AG20443 (cell line): ENCODE results near the gene AP2A1.

Experiments used
- DNase-seq: peaks from one replicate; pipeline ENCODE4 v3.0.0; 2012; ENCODE audit warnings: low spot score, mixed read lengths

Gene AP2A1

DNA sequence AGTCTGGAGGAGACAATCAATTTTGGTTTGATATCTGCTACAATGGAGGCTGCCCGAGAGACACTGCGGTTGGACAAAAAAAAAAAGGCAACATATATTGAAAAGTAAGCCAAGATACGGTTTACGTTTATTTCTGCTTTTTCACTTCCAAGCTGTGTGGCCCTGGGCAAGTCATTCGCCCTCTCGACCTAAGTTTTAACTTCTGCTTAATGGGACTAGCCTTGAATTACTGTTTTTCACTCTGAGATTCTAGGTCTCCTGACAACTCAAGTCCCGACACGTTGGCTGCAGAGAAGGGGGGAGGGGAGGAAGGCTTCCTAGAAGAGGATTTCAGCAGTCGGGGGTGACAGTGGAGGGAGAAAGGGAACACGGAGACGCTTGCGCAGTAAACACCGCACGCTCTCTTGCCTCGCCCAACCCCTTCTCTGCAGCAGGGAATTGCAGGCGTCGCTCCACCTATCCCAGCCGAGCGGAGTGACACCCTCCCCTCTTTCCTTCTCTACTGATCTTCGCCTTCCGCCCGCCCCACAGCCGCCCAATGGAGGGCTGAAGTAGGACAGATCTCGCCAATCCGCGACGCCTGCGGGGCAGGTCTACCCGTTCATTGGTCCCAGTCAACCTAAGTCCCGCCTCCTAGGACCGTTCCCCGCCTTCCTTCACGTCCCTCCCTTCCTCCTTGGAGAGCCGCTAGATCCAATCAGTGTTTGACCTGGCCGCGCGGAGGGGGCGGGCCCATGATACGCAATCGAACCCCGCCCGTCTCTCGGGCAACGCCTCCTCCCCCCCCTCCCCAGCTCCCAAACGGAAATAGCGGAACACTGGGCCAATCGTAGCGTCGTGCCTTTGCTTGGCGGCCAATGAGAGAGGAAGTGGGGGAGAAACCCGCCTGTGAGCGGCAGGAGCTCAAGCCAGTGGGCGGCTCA lies 533 bp upstream of the AP2A1 start:
- peak; percentile 99 for DNase-seq

DNA sequence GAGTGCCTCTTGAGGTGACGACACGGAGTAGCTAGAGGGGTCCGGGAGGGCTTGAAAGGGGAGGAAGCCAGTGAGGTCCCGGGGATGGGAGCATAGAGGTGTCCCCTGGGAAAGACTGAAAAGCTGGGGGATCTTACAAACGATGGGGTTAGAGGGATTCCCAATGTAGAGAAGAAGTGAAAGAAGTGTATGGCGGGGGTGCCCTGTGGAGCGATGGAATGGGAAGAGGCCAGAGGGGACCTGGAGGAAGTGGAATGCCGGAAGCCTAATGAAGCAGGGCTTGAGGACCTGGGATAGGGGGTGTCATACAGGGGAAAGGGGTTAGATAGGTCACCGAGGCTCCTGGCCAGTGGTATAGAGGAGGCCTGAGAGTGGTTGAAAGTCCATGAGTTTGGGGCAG lies 580 bp downstream of the AP2A1 start:
- no peak for DNase-seq

DNA sequence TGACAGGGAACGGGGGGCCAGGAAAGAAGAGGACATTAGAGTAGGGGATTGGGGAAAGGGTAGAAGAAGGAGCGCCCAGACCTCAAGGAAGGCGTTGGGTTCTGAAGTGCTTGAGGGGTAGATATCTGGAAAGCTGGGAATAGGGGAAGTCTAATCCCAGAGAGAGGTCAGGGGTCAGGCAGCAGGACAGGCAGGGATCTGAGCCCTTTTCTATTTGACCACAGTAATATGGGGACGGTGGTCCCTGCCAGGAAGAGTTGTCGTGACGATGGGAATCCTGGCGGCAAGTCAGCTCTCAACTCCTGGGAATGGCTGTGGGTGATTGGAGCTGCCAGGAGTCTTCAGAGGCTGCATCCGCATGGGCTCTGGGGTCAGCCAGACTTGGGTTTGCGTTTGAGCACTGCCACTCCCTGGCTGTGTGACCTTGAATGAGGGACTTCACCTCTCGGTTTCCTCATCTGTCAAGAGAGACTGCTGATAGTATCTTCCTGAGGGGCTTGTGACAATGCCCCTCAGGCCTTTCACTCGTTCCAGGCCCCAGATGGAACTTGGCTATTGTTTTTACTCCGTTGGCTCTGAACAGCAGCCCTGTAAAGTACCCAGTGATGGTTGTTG lies 1.3 kb downstream of the AP2A1 start:
- DNase-seq, result no peak

DNA sequence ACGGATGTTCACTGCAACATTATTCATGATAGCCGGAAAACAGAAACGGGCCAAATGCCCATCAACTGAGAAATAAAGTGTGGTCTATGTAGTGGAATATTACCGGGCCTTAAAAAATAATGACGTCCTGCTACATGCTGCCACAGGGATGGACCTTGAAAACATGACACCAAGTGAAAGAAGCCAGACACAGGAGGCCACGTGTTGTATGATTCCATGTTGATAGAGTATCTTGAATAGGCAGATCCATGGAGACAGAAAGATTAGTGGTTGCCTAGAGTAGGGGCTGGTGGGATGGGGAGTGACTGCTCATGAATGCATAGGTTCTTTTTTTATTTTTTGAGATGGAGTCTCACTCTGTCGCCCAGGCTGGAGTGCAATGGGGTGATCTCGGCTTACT lies 3.7 kb downstream of the AP2A1 start:
- no peak for DNase-seq

DNA sequence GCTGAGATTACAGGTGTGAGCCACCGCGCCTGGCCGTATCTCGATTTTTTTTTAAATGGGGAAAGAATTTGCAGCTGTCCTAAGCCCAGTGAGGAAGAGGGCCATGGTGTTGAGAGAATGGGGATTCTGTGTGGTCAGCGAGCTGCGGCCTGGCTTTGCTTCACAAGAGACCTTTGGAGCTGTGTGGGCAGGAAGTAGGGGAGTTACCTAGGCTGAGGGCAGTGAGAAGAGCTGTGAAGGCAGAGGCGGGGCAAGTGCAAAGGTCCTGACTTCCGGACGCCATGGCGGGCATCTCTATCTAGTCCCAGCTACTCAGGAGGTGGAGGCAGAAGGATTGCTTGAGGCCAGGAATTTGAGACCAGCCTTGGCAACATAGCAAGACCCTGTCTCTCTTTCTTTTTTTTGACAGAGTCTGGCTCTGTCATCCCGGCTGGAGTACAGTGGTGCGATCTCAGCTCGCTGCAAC lies 4.9 kb downstream of the AP2A1 start:
- DNase-seq, result no peak

DNA sequence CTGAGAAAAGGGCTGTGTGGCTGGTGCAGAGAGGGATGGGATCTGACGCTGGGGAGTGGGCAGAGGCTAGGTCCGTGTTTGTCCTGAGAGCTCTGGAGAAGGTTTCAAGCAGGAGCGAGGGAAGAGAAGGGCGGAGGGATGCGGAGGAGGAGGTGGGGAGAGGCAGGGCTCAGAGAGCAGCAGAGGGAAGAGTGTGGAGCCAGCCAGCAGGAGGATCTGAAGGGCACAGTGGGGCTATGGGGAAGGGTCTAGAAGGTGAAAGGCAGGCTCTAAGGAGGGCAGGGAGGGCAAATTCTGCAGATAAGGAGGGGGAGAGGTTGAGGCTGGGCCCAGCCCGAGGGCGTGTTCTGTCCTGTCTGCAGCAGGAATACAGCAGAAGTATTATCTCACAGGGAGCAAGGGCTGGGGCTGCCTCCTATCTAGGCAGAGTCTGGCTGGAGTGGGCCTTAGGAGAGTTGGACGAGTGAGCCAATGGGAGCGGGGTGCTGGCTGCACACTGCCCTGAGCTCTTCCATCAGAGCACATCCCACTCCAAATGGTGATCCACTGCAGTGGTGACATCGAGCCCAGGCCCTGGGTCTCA lies 6.1 kb downstream of the AP2A1 start:
- no peak for DNase-seq

DNA sequence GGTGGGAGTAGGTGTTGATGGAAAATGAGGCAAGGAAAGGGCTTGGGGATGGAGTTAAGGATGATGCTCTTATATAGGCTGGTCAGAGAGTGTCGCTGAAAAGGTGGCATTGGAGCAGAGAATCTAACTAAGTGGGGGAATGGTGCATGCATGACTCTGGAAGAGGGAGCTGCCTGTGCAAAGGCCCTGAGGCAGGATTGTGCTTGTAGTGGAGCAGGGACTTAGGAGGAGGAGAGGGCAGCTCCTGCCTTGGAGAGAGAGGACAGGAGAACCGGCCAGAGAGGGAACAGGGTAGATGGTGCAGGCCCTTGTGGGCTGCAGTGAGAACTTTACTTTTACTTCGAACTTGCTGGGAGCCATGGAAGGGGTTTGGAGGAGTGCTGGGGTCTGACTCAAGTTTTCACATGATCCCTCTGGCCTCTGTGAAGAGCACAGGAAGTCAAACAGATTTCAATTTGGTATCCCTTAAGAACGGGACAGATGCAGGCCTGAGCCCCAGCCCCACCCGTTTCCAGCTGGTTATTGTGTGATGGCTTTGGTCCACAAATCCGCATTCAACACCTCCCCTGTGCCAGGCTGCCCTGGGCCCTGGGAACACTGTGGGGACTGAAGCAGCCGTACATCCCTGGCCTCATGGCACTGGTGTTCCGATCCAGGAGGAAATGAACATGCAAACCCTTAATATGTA lies 7.0 kb downstream of the AP2A1 start:
- no peak for DNase-seq

DNA sequence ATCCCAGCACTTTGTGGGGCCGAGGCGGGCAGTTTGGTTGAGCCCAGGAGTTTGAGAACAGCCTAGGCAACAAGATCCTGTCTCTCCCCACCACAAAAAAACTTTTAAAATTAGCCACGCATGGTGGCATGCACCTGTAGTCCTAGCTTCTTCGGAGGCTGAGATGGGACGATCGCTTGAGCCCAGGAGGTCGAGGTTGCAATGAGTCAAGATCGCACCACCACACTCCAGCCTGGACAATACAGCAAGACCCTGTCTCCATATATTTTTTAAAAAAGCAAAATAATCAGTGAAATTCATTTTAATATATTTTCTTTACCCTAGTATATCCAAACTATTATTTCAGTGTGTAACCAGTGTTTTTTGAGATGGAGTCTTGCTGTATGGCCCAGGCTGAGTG lies 8.2 kb downstream of the AP2A1 start:
- no peak for DNase-seq

DNA sequence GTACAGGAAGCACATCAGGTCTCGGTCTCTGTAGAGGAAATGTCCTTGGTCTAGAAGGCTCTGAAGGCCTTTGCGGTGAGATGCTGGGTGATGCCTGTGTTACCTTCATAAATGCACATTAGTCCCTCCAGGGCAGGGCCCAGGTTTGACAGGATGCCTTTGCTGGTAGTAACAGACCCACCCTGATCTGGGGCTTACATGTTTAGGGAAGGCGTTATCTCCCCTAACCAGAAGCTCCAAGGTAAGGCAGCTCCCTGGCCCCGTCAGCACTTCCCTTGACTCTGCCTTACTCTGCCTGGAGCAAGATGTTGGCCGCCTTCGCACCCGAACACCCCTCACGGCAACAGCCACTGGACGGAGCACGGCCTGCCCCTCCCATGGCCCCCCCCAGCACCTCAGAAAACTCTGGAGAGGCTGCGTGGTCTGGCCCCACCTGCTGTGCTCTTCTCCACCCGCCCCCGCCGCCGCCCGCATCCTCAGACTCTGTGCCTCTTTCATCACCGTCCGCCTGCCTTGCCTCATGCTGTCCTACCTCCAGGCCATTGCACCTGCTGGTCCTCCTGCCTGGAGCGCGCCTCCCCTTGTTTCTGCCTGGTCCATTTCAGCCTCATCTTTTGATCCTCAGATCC lies 9.1 kb downstream of the AP2A1 start:
- no peak for DNase-seq

DNA sequence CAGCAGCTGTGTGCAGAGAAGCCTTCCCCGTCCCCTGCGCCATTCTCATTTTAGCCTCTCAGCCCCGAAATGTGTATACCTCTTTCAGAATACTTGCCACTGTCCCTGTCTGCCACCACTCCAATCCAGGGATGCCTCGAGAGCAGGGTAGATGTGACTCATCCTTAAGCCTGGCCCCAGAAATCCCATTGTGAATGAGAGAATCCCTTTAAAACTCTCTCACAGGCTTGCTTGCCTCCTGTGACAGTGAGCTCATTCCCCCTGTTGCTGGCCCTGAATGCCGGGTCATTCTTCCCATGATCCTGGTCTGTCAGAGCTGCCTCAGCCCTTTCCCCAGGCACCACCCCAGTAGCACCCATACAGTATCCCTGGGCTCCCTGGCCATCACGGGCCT lies 9.6 kb downstream of the AP2A1 start:
- DNase-seq, result no peak

DNA sequence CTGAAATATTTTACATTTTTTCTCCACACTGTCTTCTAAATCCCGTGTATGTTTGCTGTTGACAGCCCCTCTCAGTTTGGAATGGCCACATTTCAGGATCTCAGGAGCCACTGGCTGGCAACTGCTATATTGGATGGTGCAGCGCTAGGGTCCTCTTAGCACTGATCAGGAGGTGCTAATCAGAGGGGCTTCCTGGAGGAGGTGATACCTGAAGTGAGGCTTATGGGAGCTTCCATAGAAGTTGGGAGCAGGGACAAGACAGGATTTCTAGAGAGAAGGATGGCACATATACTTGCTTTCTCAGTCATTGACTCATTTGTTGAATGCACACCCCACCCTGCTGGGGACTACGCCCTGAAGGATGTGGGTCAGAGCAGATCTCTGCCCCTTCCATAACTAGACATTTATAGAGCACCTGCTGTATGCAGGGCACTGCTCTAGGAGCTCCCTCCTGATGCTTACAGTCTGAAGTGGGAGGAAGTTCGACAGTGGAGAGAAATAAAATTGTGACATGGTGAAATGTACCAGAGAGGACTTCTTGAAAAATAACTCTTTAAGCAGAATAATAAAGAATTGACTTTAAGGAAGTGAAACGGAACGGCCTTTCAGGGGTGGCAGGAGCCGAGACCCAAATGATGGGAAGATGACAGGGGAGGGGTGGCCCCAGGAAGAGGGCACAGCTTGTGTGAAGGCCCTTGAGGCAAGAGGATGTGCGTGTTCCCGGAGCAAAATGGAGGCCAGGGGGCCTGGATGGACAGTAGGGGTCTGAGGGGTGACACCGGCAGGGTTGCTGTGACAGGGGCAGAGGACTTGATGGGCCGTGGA lies 13.1 kb downstream of the AP2A1 start:
- DNase-seq, result no peak

DNA sequence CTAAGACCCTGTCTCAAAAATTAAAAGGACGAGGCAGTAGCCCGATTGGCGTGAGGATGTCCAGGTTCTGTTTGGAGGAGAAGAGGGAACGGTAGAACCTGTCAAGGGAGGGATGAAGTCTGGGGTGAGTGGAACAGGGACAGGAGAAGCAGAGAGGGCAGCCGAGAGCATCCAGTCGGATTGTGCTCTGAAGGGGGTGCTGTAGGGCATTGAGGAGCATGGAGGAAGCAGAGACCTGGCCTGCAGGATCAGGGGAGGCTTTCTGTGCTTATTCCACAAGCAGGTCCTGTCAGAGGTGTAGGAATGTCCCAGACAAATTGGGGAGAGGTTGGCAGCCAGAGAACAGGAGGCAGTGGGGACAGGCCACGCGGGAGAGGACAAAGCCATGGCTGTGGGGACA lies 14.1 kb downstream of the AP2A1 start:
- no peak for DNase-seq

DNA sequence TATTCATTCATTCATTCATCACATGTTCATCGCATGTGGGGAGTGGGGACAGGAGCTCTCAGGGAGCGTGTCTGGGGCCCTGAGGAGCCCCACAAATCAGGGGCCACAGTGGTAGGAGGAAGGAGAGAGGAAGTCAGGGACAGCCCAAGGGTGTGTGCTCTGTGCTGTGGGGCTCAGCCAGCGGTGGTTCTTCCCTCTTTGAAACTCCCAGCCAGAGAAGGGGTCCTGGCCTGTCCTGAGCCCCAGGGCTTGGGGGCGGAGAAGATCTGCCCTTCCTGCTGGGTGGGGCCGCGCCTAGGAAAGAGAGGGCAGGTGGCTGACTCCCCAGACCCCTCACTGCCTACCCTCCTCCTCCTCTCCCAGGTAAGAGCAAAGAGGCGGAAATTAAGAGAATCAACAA lies 14.6 kb downstream of the AP2A1 start:
- DNase-seq, result no peak

DNA sequence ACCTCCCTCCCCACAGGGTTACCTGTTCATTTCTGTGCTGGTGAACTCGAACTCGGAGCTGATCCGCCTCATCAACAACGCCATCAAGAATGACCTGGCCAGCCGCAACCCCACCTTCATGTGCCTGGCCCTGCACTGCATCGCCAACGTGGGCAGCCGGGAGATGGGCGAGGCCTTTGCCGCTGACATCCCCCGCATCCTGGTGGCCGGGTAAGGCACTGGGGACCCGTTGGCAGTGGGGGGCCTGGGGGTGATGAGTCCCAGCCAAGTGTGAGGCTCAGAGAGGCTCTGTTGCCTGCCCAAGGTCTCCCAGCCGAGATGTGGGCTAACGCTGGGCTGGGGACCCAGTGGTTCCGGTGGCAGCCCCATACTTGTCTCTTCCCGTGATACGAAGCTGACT lies 15.7 kb downstream of the AP2A1 start:
- DNase-seq, result no peak

DNA sequence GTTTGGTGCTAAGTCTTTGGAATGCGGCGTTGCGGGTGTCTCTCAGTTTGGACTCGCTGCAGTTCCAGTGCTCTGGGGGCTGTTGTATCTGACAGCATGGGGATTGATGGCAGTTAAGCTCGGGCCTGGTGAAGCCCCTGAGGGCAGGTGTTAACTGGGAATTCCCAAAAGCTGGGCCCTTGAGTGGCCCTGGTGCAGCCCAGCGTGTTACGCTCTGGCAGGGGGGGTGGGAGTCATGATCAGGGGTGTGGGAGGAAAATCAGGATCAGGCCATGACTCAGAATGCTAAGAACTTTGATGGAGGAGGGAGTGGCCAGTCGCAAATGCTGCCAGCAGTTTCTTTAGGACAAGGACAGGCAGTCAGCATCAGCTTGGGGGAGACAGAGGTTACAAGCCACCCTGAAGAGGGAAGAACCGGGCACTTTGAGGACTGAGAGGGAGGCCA lies 19.6 kb downstream of the AP2A1 start:
- DNase-seq, result peak; percentile 94

DNA sequence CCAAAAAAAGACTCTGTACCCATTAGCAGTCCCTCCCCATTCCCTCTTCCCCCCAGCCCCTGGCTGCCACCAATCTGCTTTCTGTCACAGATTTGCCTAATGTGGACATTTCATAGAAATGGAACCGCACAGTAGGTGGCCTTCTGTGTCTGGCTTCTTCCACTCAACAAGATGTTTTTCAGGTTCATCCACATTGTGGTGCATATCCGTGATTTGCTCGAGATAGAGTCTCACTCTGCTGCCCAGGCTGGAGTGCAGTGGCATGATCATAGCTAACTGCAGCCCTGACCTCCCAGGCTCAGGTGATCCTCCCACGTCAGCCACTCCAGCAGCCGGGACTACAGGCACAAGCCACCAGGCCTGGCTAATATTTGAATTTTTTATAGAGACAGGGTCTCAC lies 20.9 kb downstream of the AP2A1 start:
- no peak for DNase-seq

DNA sequence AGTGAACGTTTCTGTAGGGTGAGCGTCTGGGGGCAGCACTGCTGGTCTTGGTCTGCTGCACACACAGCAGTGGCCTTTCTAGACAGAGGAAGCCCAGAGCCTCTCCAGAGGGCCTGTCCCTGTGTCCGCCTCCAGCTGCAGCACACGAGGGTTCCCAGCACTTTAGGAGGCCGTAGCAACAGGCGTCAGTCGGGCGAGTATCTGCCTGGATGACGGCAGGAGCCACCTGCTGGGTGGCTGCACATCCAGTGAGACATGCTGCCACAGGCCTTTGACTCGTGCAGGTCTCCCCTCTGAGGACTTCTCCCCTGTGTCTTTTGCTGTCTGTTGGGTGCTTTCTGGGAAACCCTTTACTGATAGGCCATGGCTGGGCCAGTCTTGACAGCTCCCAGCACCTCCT lies 22.1 kb downstream of the AP2A1 start:
- DNase-seq, result no peak

DNA sequence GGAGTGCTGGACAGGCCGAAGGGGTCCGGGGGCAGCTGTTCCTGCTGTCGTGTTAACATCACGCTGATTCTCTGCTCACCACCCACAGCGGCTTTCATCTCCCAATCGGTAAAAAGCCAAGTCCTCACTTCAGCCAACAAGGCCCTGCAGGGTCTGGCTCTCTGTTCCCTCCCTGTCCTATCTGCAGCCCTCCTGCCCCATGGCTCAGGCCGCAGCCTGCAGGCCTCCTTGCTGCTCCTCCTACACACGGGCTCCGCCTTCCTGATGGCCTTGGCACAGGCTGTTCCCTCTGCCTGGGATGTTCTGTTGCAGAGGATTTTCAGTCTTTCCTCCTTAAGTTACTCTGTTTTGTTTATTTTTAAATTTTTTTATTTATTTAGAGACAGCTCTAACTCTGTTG lies 24.1 kb downstream of the AP2A1 start:
- peak; percentile 51 for DNase-seq

DNA sequence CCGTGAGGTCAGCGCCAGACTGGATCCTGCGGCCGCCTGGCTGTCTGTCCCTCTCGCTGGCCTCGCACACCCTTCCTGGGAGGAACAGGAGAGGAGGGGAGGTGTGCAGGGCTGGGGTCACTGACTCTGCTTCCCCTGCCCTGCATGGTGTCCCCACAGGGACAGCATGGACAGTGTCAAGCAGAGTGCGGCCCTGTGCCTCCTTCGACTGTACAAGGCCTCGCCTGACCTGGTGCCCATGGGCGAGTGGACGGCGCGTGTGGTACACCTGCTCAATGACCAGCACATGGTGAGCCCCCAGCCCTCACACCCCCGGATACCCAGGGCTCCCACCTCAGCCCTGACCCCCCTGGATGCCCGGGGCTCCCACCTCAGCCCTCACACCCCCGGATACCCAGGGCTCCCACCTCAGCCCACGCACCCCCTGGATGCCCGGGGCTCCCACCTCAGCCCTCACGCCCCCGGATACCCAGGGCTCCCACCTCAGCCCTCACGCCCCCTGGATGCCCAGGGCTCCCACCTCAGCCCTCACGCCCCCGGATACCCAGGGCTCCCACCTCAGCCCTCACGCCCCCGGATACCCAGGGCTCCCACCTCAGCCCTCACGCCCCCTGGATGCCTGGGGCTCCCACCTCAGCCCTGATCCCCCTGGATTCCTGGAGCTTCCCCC lies 25.1 kb downstream of the AP2A1 start:
- no peak for DNase-seq

DNA sequence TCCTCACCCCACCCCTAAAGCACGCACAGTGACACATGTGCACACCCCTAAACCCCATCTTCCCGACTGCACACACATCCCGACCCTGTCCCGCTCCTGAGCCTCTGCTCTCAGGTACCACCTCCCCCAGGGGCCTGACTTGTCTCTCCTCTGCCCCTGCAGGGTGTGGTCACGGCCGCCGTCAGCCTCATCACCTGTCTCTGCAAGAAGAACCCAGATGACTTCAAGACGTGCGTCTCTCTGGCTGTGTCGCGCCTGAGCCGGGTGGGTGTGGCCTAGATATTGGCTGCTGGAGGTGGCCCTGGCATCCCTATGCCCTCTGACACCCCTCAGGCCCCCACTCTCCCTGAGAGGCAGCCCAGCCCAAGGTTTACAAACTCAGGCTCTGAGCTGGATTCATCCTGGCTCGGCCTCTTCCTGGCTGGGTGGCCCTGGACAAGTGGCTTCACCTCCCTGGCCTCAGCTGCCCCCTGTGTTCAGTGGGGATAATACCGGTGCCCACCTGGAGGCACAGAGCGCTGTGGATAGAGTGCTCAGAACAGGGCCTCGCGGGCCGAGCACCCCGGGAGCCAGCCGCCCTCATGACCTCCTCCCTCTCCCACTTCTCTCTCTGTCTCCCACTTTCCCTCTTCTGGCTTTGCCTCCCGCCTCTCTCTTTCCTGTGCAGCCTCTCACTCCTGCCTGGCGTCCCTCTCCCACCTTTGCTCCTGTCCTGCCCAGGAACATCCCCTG lies 26.2 kb downstream of the AP2A1 start:
- DNase-seq, result no peak
